ENCODE measurements around the gene MIER3. TPM values are rescaled to one million over a fixed set of nuclear protein-coding genes. Genes with fewer than 3 reads are reported as not detected.
A peak's percentile ranks its signal among the peaks of the same experiment; 100 is the strongest.

The MIER3 gene
- polyA plus RNA-seq, 1 of the 3 experiments (the other 2 are of a cell fraction) = 3.8 TPM

- ChIA-PET POLR2A (no interaction called here), CTCF (interaction anchor here (0.6 to 2.1 kb wide), 15 partner anchors 10 to 661 kb away, joined by 3 to 6 read pairs (median 3); no protein-coding TSS in a partner anchor)
- Histone ChIP-seq H3K36me3 (replicated peaks in 1 of 2; ENCODE audit: control insufficient read depth in 1 of 2, insufficient read depth in 2 of 2, low read length in 1 of 2) (peaks cover 5 to 8% of the 10 kb centered on the region in 2 experiments), H3K4me2 (no peak overlapping the region), H3K9me3 (no peaks in the 10 kb centered on the region), H3K27ac (ENCODE audit: low read depth in 2 of 2, low read length in 1 of 2) (no peak overlapping the region), H3K79me2 (ENCODE audit: insufficient read depth) (no peaks in the 10 kb centered on the region), H3K4me1 (ENCODE audit: control insufficient read depth in 1 of 2, insufficient read depth in 2 of 2, low read depth in 1 of 2, low read length in 1 of 2) (no peaks in the 10 kb centered on the region; a peak in 1 of 4 replicates), H3K27me3 (ENCODE audit: insufficient read depth) (no peaks in the 10 kb centered on the region), H3F3A (replicated peaks; ENCODE audit: insufficient read depth) (no peaks in the 10 kb centered on the region), H4K20me1 (ENCODE audit: insufficient read depth) (no peaks in the 10 kb centered on the region), H3K4me3 (ENCODE audit: low read depth in 2 of 2, low read length in 1 of 2) (no peak overlapping the region), H3K9ac (no peak overlapping the region), H3K9me2 (no peaks in the 10 kb centered on the region), H2AFZ (ENCODE audit: low read depth) (no peak overlapping the region)
- TF ChIP-seq RAD21 (IDR thresholded peaks at IDR 0.05; ENCODE audit: low read length) (peak; percentile 81), SMC3 (IDR thresholded peaks at IDR 0.05; ENCODE audit: low read depth, low read length) (peak; percentile 71), EZH2phosphoT487 (IDR thresholded peaks at IDR 0.05; ENCODE audit: borderline replicate concordance, low read depth) (no peak), MXI1 (IDR thresholded peaks at IDR 0.05; ENCODE audit: low read depth, low read length) (no peak), RFX5 (IDR thresholded peaks at IDR 0.05; ENCODE audit: low read length) (no peak), CTCF (IDR thresholded peaks at IDR 0.05) (peak; percentile 75), ELF1 (IDR thresholded peaks at IDR 0.05) (no peak), CHD2 (IDR thresholded peaks at IDR 0.05; ENCODE audit: low read length, partially characterized antibody) (no peak), REST (IDR thresholded peaks at IDR 0.05; ENCODE audit: low read depth, low read length) (no peak), USF1 (IDR thresholded peaks at IDR 0.05; ENCODE audit: borderline replicate concordance, low read depth) (no peak), MAX (IDR thresholded peaks at IDR 0.05; ENCODE audit: low read depth) (no peak), JUND (IDR thresholded peaks at IDR 0.05) (no peak), RCOR1 (IDR thresholded peaks at IDR 0.05; ENCODE audit: low read length) (no peak), FOSL2 (IDR thresholded peaks at IDR 0.05; ENCODE audit: borderline replicate concordance, low read depth) (no peak), GATA2 (CRISPR knock-in tag; IDR thresholded peaks at IDR 0.05) (no peak), GABPA (IDR thresholded peaks at IDR 0.05; ENCODE audit: low read depth) (no peak), POLR2AphosphoS5 (IDR thresholded peaks at IDR 0.05; ENCODE audit: low read depth, low read length) (no peak), TEAD4 (IDR thresholded peaks at IDR 0.05; ENCODE audit: borderline replicate concordance, insufficient read depth) (no peak), ZBTB33 (IDR thresholded peaks at IDR 0.05; ENCODE audit: borderline replicate concordance, low read depth) (no peak), MEF2A (IDR thresholded peaks at IDR 0.05; ENCODE audit: borderline replicate concordance, low read depth) (no peak), FOXJ3 (CRISPR knock-in tag; IDR thresholded peaks at IDR 0.05) (no peak), USF2 (IDR thresholded peaks at IDR 0.05; ENCODE audit: borderline replicate concordance, low read depth, low read length) (no peak), EP300 (IDR thresholded peaks at IDR 0.05; ENCODE audit: borderline replicate concordance in 1 of 2, low read depth in 1 of 2, low read length in 1 of 2) (no peak)
- WGBS (ENCODE audit: low lambda C conversion rate) = 42% methylated on average over 3 of the region's 3 CpGs
- peak; percentile 16 for DNase-seq
These were observed 50.9 kb downstream of the MIER3 start for GRCh38 chr5:56900858-56901578.
